Activated naive CD4-positive, alpha-beta T cell treated with anti-CD3 and anti-CD28 coated beads for 36 hours (primary cell): Measurements from ENCODE around the gene NTM. TPM values are rescaled to one million over a fixed set of nuclear protein-coding genes. Genes with fewer than 3 reads are reported as not detected.

Source experiments
- CTCF ChIA-PET: fragments of 350-600 bp; sonication (Branson Sonifier 250); formaldehyde crosslinking; loops from one replicate; lab custom pipeline; 2021; ENCODE audit warnings: antibody characterized with exemption; lab: Charles Lee
- DNase-seq: peaks from one replicate; pipeline ENCODE4 v3.0.0-alpha.2; 2020
- H3K27ac Mint-ChIP-seq: one replicate; pipeline ENCODE4 v1.8.0; 2021; ENCODE audit warnings: mild to moderate bottlenecking, mixed read lengths
- H3K27me3 Mint-ChIP-seq: one replicate; pipeline ENCODE4 v1.8.0; 2021; ENCODE audit warnings: low read depth, mixed read lengths
- H3K36me3 Mint-ChIP-seq: one replicate; pipeline ENCODE4 v1.8.0; 2021; ENCODE audit warnings: low read depth, mixed read lengths
- H3K4me1 Mint-ChIP-seq: one replicate; pipeline ENCODE4 v1.8.0; 2021; ENCODE audit warnings: low read depth, mixed read lengths
- H3K4me3 Mint-ChIP-seq: one replicate; pipeline ENCODE4 v1.8.0; 2021; ENCODE audit warnings: mild to moderate bottlenecking, moderate library complexity, mixed read lengths
- H3K9me3 Mint-ChIP-seq: one replicate; pipeline ENCODE4 v1.8.0; 2021; ENCODE audit warnings: mixed read lengths
- intact Hi-C: fragments of 100-400 bp; cut with micrococcal nuclease; formaldehyde crosslinking; loops from one replicate; pipeline ENCODE4 v1.15.1; 2023
- total RNA-seq, 2 experiments: library from RNA; stranded (reverse); gene quantifications; one replicate each; pipeline ENCODE4 v1.2.3, GENCODE V29; 2021

Gene NTM
- total RNA-seq, 2 experiments from 2014 or later: not detected

- Mint-ChIP-seq H3K4me1 (no peaks in the 10 kb centered on the region), H3K27me3 (peaks cover 8% of the 10 kb centered on the region), H3K36me3 (no peaks in the 10 kb centered on the region), H3K27ac (no peak overlapping the region), H3K9me3 (peaks cover 1% of the 10 kb centered on the region), H3K4me3 (no peak overlapping the region)
- CTCF ChIA-PET: no interaction called here
- no peak for DNase-seq
- intact Hi-C loops: no loop called here
Measured at GRCh38 chr11:132185726-132186592, 815.5 kb downstream of the NTM start.

DNA sequence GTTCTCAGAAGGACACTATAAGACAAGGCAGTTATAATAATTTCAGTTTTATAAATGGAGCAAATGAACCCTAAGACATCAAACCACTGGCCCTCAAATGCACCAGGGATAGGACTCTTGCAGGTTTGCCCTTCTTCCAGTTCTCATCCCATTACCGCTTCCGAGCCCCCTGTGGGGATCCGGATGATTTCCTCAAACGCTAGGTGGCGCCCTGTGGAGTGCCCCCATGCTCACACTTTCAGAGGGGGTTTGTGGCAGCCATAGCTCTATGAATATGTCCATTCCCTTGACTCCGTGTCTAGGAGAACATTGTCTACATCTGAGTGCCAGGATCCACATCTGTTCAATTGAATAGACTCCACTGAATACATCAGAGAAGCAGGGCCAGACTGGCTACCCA lies 816.3 kb downstream of the NTM start:
- intact Hi-C loops: no loop called here
- Mint-ChIP-seq H3K36me3 (no peaks in the 10 kb centered on the region), H3K27ac (no peak overlapping the region), H3K27me3 (peaks cover 8% of the 10 kb centered on the region), H3K4me1 (no peaks in the 10 kb centered on the region), H3K9me3 (peaks cover 3% of the 10 kb centered on the region), H3K4me3 (no peak overlapping the region)
- DNase-seq: no peak
- CTCF ChIA-PET: no interaction called here

DNA sequence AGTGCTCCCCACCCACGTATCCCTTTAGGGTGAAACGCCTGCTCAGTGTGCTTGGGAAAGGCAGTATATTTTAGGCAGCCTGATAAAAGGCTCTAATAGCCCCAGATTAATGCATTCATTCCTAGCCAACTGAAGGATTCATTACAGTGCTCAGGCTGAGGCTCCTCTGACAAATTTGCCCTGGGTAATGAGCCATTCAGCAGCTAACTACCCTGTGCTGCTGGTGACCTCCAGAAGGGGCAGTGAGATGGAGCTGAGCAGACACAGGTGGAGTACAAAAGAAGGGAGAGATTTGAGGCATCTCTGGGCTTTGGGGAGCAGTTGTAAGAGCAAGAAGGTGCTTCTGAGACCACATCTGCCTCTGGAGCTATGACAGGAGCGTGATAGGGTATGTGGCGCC lies 817.0 kb downstream of the NTM start:
- CTCF ChIA-PET: no interaction called here
- Mint-ChIP-seq H3K27ac (no peak overlapping the region), H3K27me3 (peaks cover 8% of the 10 kb centered on the region), H3K4me1 (no peaks in the 10 kb centered on the region), H3K4me3 (no peak overlapping the region), H3K36me3 (no peaks in the 10 kb centered on the region), H3K9me3 (peaks cover 3% of the 10 kb centered on the region)
- intact Hi-C loops: no loop called here
- no peak for DNase-seq

- no peak for DNase-seq
- H3K9me3 Mint-ChIP-seq: peaks cover 3% of the 10 kb centered on the region
- CTCF ChIA-PET: no interaction called here
- no peaks in the 10 kb centered on the region for H3K4me1 Mint-ChIP-seq
- H3K27ac Mint-ChIP-seq: no peak overlapping the region
- peaks cover 8% of the 10 kb centered on the region for H3K27me3 Mint-ChIP-seq
- intact Hi-C loops: no loop called here
- no peak overlapping the region for H3K4me3 Mint-ChIP-seq
- H3K36me3 Mint-ChIP-seq: no peaks in the 10 kb centered on the region
Measured at GRCh38 chr11:132187814-132188213, 817.4 kb downstream of the NTM start.

GRCh38 chr11:132196928-132197327 lies 826.5 kb downstream of the NTM start:
- no peaks in the 10 kb centered on the region for H3K36me3 Mint-ChIP-seq
- DNase-seq: no peak
- peaks cover 4% of the 10 kb centered on the region for H3K27me3 Mint-ChIP-seq
- no peak overlapping the region for H3K27ac Mint-ChIP-seq
- intact Hi-C loops: no loop called here
- H3K9me3 Mint-ChIP-seq: peaks cover 10% of the 10 kb centered on the region
- H3K4me1 Mint-ChIP-seq: no peaks in the 10 kb centered on the region
- CTCF ChIA-PET: no interaction called here
- no peak overlapping the region for H3K4me3 Mint-ChIP-seq

- H3K9me3 Mint-ChIP-seq: peaks cover 3% of the 10 kb centered on the region
- no peaks in the 10 kb centered on the region for H3K4me1 Mint-ChIP-seq
- CTCF ChIA-PET: no interaction called here
- peaks cover 4% of the 10 kb centered on the region for H3K27me3 Mint-ChIP-seq
- intact Hi-C loops: no loop called here
- no peak overlapping the region for H3K4me3 Mint-ChIP-seq
- no peak for DNase-seq
- no peak overlapping the region for H3K27ac Mint-ChIP-seq
- no peaks in the 10 kb centered on the region for H3K36me3 Mint-ChIP-seq
Measured at GRCh38 chr11:132200353-132200936, 830.0 kb downstream of the NTM start.

DNA sequence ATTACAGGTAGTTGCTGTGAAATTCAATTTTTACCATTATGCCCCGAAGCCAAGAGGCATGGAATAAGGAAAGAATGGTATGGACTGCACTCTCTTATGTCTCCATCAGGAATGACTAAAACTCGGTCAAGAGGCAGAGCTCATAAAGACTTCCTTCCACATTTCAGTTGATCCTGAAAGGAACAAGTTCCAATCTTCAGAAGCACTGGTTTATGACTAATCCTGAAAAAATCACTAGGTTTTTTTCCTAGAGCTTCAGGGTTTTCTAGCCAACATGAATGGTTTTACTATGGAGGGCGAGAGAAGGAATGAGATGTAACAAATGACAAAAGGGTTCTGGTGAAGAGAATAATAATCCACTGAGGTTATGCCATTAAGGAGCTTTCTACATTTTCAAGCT lies 832.2 kb downstream of the NTM start:
- Mint-ChIP-seq H3K4me3 (no peak overlapping the region), H3K27me3 (peaks cover 4% of the 10 kb centered on the region), H3K4me1 (no peaks in the 10 kb centered on the region), H3K36me3 (no peaks in the 10 kb centered on the region), H3K27ac (no peak overlapping the region), H3K9me3 (no peaks in the 10 kb centered on the region)
- DNase-seq: no peak
- CTCF ChIA-PET: no interaction called here
- intact Hi-C loops: no loop called here

GRCh38 chr11:132205006-132205405 lies 834.6 kb downstream of the NTM start:
- H3K27ac Mint-ChIP-seq: no peak overlapping the region
- H3K9me3 Mint-ChIP-seq: no peaks in the 10 kb centered on the region
- H3K27me3 Mint-ChIP-seq: peaks cover 4% of the 10 kb centered on the region
- DNase-seq: no peak
- no peaks in the 10 kb centered on the region for H3K4me1 Mint-ChIP-seq
- intact Hi-C loops: no loop called here
- CTCF ChIA-PET: no interaction called here
- no peak overlapping the region for H3K4me3 Mint-ChIP-seq
- no peaks in the 10 kb centered on the region for H3K36me3 Mint-ChIP-seq

DNA sequence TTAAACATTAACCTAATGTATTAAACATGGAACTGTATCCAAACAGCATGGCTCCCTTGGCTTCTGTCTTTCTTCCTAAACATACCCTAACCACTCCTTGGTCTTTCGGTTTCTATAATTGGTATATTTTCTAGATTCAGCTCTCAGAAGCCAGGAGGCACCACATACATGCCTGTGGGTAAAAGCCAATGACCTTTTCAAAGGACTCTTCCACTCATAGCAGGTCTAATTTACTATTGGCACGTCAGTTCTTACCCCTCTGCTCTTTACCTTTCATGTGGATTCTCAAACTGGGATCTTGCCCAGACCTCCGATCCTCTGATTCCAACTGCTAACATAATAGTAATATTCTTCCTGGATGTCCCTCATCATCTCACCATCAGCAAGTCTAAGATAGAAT lies 835.1 kb downstream of the NTM start:
- intact Hi-C loops: no loop called here
- Mint-ChIP-seq H3K4me1 (no peaks in the 10 kb centered on the region), H3K4me3 (no peak overlapping the region), H3K36me3 (no peaks in the 10 kb centered on the region), H3K27me3 (peaks cover 4% of the 10 kb centered on the region), H3K9me3 (no peaks in the 10 kb centered on the region), H3K27ac (no peak overlapping the region)
- DNase-seq: no peak
- CTCF ChIA-PET: no interaction called here

DNA sequence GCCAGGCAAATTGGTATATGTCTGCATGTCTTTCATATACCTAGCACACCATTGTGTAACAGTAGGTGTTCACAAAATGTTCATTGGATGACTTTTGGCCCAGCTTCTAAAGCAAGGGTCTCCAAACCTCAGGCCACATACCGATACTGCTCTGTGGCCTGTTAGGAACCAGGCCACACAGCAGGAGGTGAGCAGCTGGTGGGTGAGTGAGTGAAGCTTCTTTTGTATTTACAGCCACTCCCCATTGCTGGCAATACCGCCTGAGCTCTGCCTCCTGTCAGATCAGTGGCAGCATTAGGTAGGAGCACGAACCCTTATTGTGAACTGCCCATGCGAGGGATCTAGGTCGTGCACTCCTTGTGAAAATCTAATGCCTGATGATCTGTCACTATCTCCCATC lies 836.6 kb downstream of the NTM start:
- Mint-ChIP-seq H3K4me3 (no peak overlapping the region), H3K27ac (no peak overlapping the region), H3K4me1 (no peaks in the 10 kb centered on the region), H3K9me3 (no peaks in the 10 kb centered on the region), H3K36me3 (no peaks in the 10 kb centered on the region), H3K27me3 (no peaks in the 10 kb centered on the region)
- CTCF ChIA-PET: no interaction called here
- DNase-seq: no peak
- intact Hi-C loops: no loop called here

DNA sequence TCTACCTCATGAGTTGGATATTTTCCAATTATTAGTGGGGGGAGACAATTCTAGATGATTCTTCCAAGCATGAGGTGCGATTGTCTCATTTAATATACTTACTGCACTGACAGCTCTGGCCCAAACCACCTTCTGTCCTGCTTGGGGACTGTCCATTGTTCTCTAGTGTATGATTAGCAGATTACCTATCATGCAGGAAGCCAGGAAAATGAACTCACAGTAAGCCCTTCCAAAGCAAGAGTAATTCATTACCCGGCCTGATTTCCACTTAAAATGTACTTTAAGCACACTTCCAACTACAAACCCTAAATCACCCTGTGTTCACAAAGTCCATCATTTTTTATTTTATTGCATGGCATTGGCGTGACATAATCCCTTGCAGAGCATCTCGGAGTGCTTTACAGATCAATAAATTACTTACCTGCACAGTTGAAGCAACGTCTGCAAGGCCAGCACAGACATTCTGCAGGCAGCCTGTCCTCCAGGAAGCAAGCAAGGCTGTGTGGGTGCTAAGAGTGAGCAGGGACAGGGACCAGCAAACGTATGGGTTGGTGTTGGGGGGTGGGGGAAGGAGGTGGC lies 838.2 kb downstream of the NTM start:
- H3K4me3 Mint-ChIP-seq: no peak overlapping the region
- intact Hi-C loops: no loop called here
- no peaks in the 10 kb centered on the region for H3K27me3 Mint-ChIP-seq
- H3K36me3 Mint-ChIP-seq: no peaks in the 10 kb centered on the region
- no peak for DNase-seq
- no peak overlapping the region for H3K27ac Mint-ChIP-seq
- H3K9me3 Mint-ChIP-seq: no peaks in the 10 kb centered on the region
- H3K4me1 Mint-ChIP-seq: no peaks in the 10 kb centered on the region
- CTCF ChIA-PET: no interaction called here

GRCh38 chr11:132211479-132211878 lies 841.1 kb downstream of the NTM start:
- no peak overlapping the region for H3K27ac Mint-ChIP-seq

DNA sequence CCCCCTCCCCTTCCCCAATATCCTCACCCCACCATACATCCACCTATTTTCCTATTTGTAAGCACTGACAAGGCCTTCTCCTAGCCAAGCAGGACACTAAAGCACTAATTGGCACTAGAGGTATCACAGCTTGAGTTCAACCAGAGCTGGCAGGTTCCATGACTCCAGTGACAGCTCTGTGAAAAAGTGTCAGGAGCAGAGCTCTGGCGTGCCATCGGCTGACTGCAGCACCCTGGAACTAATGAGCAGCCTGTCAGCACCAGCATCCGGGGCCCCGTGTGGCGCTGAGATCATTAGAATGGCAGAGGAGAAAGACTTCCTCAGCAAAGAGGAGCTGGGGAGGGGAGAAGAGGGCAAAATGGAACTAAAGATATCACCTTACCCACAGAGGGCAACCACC lies 847.4 kb downstream of the NTM start:
- CTCF ChIA-PET: no interaction called here
- H3K4me3 Mint-ChIP-seq: no peak overlapping the region
- no peaks in the 10 kb centered on the region for H3K36me3 Mint-ChIP-seq
- no peak for DNase-seq
- intact Hi-C loops: no loop called here
- H3K27ac Mint-ChIP-seq: no peak overlapping the region
- H3K4me1 Mint-ChIP-seq: no peaks in the 10 kb centered on the region
- H3K27me3 Mint-ChIP-seq: no peaks in the 10 kb centered on the region
- H3K9me3 Mint-ChIP-seq: no peaks in the 10 kb centered on the region

More at GRCh38 chr11:132211479-132211878, 841.1 kb downstream of the NTM start:
- CTCF ChIA-PET: no interaction called here
- H3K4me3 Mint-ChIP-seq: no peak overlapping the region
- H3K4me1 Mint-ChIP-seq: no peaks in the 10 kb centered on the region
- DNase-seq: no peak
- intact Hi-C loops: no loop called here
- no peaks in the 10 kb centered on the region for H3K27me3 Mint-ChIP-seq
- H3K9me3 Mint-ChIP-seq: no peaks in the 10 kb centered on the region
- no peaks in the 10 kb centered on the region for H3K36me3 Mint-ChIP-seq
